ENCODE measurements around the gene NDUFC2.

The NDUFC2 gene

DNA sequence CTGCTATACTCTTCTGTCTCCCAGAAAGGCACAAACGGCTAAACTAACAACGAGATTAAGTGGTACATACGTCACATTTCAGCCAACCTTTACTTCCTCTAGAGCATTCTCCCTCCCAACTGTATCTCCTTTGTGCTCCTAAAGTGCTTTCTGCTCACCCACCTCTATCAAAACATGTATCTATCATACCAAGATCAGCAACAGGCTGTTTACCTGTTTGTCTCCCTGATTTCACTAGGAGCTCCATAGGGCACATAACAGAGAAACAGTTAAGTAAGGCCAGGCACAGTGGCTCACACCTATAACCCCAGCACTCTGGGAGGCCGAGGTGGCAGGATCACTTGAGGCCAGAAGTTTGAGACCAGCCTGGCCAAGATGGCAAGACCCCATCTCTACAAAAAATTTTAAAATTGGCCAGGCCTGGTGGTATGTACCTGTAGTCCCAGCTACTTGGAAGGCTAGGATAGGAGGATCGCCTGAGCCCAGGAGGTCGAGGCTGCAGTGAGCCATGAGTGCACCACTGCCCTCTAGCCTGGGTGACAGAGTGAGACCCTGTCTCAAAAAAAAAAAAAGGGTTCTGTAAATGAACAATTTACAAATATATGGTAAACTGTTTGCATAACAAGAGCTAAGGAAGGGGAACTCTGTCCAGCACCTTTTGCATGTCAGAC is 2.8 kb downstream of the NDUFC2 start:
- TF ChIP-seq, protein P1, sequence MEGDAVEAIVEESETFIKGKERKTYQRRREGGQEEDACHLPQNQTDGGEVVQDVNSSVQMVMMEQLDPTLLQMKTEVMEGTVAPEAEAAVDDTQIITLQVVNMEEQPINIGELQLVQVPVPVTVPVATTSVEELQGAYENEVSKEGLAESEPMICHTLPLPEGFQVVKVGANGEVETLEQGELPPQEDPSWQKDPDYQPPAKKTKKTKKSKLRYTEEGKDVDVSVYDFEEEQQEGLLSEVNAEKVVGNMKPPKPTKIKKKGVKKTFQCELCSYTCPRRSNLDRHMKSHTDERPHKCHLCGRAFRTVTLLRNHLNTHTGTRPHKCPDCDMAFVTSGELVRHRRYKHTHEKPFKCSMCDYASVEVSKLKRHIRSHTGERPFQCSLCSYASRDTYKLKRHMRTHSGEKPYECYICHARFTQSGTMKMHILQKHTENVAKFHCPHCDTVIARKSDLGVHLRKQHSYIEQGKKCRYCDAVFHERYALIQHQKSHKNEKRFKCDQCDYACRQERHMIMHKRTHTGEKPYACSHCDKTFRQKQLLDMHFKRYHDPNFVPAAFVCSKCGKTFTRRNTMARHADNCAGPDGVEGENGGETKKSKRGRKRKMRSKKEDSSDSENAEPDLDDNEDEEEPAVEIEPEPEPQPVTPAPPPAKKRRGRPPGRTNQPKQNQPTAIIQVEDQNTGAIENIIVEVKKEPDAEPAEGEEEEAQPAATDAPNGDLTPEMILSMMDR (IDR thresholded peaks at IDR 0.05): no peak
- TF ChIP-seq ZFX (IDR thresholded peaks at IDR 0.05; ENCODE audit: borderline replicate concordance): no peak
- no peak overlapping the region; the same call in 1 of the 2 replicates for H3K27ac ChIP-seq

DNA sequence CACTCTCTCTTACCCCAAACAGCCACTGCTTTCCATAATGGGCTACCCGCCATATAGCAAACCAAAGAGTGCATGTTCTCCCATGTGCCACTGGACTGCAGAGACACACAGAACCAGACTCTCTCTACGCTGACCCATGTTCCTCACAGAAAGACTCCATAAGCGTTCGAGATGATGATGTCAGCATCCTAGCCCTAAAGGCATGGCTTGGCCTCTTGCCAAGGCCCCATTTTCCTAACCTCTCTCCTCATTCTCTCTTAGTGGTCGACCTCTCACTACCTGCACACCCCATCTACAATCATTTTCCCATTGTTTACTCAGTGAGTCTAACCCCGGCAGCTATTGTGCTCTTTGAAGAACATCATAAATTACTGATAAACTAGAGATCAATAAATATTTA is 4.9 kb downstream of the NDUFC2 start:
- TF ChIP-seq, protein P1 (IDR thresholded peaks at IDR 0.05): no peak
- no peak for TF ChIP-seq ZFX (IDR thresholded peaks at IDR 0.05; ENCODE audit: borderline replicate concordance)
- H3K27ac ChIP-seq: peak overlapping the region; percentile 55

DNA sequence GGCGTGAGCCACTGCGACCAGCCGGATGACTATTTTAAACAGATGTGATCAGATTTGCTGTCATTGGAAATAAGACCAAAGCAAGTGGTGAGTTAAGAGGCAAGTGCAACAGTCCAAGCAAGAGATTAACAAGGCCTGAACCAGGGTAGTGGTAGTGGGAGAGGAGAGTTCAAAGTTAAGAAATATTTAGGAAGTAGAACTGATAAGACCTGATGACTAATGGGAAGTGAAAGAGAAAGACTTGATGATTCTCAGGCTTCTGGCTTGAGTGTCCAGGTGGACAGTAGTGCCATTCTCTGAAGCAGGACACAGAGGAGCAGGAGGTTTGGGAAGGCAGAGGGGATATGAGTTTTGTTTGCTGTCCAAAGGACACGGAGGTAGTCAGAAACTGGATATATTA is 7.2 kb downstream of the NDUFC2 start:
- TF ChIP-seq, protein P1 (IDR thresholded peaks at IDR 0.05): no peak
- TF ChIP-seq ZFX (IDR thresholded peaks at IDR 0.05; ENCODE audit: borderline replicate concordance): no peak
- H3K27ac ChIP-seq: no peak overlapping the region

DNA sequence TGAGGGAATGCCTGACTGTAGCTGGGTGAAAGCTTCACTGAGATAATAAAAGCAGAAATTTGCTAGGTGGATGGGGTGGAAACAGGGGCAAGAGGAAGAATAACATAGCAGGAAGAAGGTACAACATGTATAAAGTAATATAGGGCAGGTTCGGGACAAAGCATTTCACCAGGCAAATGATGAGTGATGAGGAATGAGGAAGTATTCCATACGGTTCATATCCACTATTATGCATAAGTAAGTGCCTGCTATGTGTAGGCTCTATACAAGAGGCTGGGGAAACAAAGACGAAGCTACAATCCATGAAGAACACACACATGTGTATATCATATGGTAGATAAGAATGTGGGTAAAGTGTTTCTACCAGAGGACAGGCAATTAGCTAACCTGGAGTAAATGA is 7.9 kb downstream of the NDUFC2 start:
- H3K27ac ChIP-seq: 0 out of 2 replicates have a peak overlapping the region, but pooled peaks have one; percentile 34
- no peak for TF ChIP-seq ZFX (IDR thresholded peaks at IDR 0.05; ENCODE audit: borderline replicate concordance)
- TF ChIP-seq, protein P1 (IDR thresholded peaks at IDR 0.05): no peak

DNA sequence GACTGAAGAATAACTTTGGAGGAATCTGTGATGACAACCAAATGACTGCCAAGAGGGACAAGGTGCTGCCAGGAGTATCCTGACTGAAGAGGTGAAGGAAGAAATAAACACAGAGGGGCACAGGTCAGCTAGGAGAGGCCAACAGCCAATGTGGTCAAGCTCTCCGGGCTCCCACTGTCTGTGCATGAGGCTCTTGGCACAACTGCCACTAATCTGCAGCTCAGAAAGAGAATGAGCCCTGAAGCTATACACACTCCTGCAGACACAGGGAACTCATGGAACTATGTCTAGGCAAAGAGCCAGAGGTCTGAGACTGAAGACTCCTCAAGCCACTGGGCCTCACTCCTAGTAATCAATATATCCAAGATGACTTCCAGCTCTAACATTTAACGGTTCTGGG is 9.0 kb downstream of the NDUFC2 start:
- peak overlapping the region; percentile 34; the same call in 1 of the 2 replicates for H3K27ac ChIP-seq
- no peak for TF ChIP-seq ZFX (IDR thresholded peaks at IDR 0.05; ENCODE audit: borderline replicate concordance)
- TF ChIP-seq, protein P1 (IDR thresholded peaks at IDR 0.05): no peak

DNA sequence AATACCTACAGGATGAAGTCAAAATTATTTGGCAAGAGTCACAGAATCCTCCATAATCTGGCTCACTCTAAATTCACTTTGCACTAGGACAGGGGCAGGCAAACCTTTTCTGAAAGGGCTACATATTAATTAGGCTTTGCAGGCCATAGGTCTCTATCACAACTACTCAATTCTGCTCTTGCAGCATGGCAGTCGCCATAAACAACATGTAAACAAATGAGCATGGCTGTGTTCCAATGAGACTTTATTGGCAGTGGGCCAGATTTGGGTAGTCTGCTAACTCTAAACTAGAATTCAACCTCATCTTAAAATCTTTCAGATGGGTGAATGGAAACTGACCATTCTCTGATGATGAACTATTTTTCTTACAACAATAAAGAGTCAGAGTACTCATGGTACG is 10.2 kb downstream of the NDUFC2 start:
- no peak for TF ChIP-seq ZFX (IDR thresholded peaks at IDR 0.05; ENCODE audit: borderline replicate concordance)
- TF ChIP-seq, protein P1 (IDR thresholded peaks at IDR 0.05): no peak
- H3K27ac ChIP-seq: no peak overlapping the region

DNA sequence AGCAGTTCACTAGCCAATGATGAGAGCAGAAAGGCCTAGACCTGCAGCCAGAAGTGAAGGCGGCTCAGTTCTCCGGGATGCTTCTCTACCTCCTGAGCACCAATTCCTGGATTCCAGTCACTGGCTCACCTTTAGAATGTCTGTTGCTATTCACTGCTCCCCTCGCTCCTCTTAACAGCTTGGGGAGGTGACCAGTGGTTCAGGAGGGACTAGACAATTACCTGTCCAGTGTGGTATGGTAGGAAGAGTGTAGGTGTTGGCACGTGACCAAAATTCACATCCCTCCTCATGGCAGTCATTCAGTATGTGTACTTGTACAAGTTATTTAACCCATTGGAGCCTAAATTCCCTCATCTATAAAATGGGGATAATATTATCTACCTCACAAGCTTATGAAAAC is 12.0 kb downstream of the NDUFC2 start:
- no peak overlapping the region for H3K27ac ChIP-seq
- no peak for TF ChIP-seq ZFX (IDR thresholded peaks at IDR 0.05; ENCODE audit: borderline replicate concordance)
- TF ChIP-seq, protein P1 (IDR thresholded peaks at IDR 0.05): no peak
